Calu3 (cell line): Measurements from ENCODE around the gene MACROH2A1. TPM values are rescaled to one million over a fixed set of nuclear protein-coding genes. Genes with fewer than 3 reads are reported as not detected.

Experiments
- BruUV-seq: library from RNA; stranded (reverse); fragments of 400-500 nt; replicated peaks from 2 replicates; lab custom pipeline; 2021; lab: Mats Ljungman, UMichigan
- CTCF ChIA-PET: fragments of 300-600 bp; sonication (Branson Sonifier 250); formaldehyde crosslinking; loops from one replicate; lab custom pipeline; 2022; ENCODE audit warnings: antibody characterized with exemption; lab: Charles Lee
- DNase-seq: peaks from one replicate; pipeline ENCODE4 v3.0.0; 2022
- H3K27ac Mint-ChIP-seq: one replicate; pipeline ENCODE4 v1.8.0; 2022; ENCODE audit warnings: mixed read lengths; ENCODE audit not compliant: unreplicated experiment
- H3K27me3 Mint-ChIP-seq: one replicate; pipeline ENCODE4 v1.8.0; 2022; ENCODE audit warnings: mixed read lengths; ENCODE audit not compliant: unreplicated experiment
- H3K36me3 Mint-ChIP-seq: one replicate; pipeline ENCODE4 v1.8.0; 2022; ENCODE audit warnings: mild to moderate bottlenecking, moderate library complexity, mixed read lengths; ENCODE audit not compliant: insufficient read depth, unreplicated experiment
- H3K4me1 Mint-ChIP-seq: one replicate; pipeline ENCODE4 v1.8.0; 2022; ENCODE audit warnings: mild to moderate bottlenecking, low read depth, mixed read lengths; ENCODE audit not compliant: unreplicated experiment
- H3K4me3 Mint-ChIP-seq: one replicate; pipeline ENCODE4 v1.8.0; 2022; ENCODE audit warnings: mild to moderate bottlenecking, low read depth, moderate library complexity, mixed read lengths; ENCODE audit not compliant: unreplicated experiment
- H3K9me3 Mint-ChIP-seq: one replicate; pipeline ENCODE4 v1.8.0; 2022; ENCODE audit warnings: low read depth, mixed read lengths; ENCODE audit not compliant: unreplicated experiment
- CTCF ChIP-seq: fragments of 200-600 bp; IDR thresholded peaks from one replicate; pipeline ENCODE4 v1.8.0; 2022; ENCODE audit warnings: antibody characterized with exemption; ENCODE audit not compliant: unreplicated experiment
- intact Hi-C: fragments of 100-400 bp; cut with micrococcal nuclease; formaldehyde crosslinking; loops from one replicate; pipeline ENCODE4 v1.10.0; 2022; ENCODE audit not compliant: unreplicated experiment
- total RNA-seq: library from RNA; stranded (reverse); gene quantifications from 2 replicates; pipeline ENCODE4 v1.2.3, GENCODE V29; 2022

The MACROH2A1 gene
- total RNA-seq, 1 experiment from 2014 or later, result 368 TPM

GRCh38 chr5:135391869-135392255, 7.2 kb downstream of the MACROH2A1 start:
- H3K9me3 Mint-ChIP-seq, result no peaks in the 10 kb centered on the region
- no peak for DNase-seq
- CTCF ChIA-PET, result interaction anchor here (0.6 kb wide), 1 partner anchor 12 kb away, joined by 3 read pairs; no protein-coding TSS in a partner anchor
- TF ChIP-seq CTCF, result no peak
- H3K27me3 Mint-ChIP-seq, result no peaks in the 10 kb centered on the region
- H3K36me3 Mint-ChIP-seq, result peaks cover 33% of the 10 kb centered on the region
- H3K4me3 Mint-ChIP-seq, result no peak overlapping the region
- peaks cover 89% of the 10 kb centered on the region for H3K4me1 Mint-ChIP-seq
- intact Hi-C loops, result no loop called here
- H3K27ac Mint-ChIP-seq, result peak overlapping the region; percentile 72
- no TSS peak for BruUV-seq

GRCh38 chr5:135391116-135391868, 7.7 kb downstream of the MACROH2A1 start:
- no peak for DNase-seq
- Mint-ChIP-seq H3K36me3 (peaks cover 31% of the 10 kb centered on the region), H3K4me1 (peaks cover 89% of the 10 kb centered on the region), H3K27ac (peak overlapping the region; percentile 72), H3K4me3 (no peak overlapping the region), H3K9me3 (no peaks in the 10 kb centered on the region), H3K27me3 (no peaks in the 10 kb centered on the region)
- BruUV-seq, result no TSS peak
- no peak for TF ChIP-seq CTCF
- CTCF ChIA-PET, result interaction anchor here (0.6 kb wide), 1 partner anchor 11 kb away, joined by 3 read pairs; no protein-coding TSS in a partner anchor
- intact Hi-C loops, result no loop called here

- CTCF ChIA-PET, result no interaction called here
- H3K36me3 Mint-ChIP-seq, result peaks cover 40% of the 10 kb centered on the region
- no peak for TF ChIP-seq CTCF
- DNase-seq, result no peak
- no peaks in the 10 kb centered on the region for H3K9me3 Mint-ChIP-seq
- H3K27ac Mint-ChIP-seq, result no peak overlapping the region
- intact Hi-C loops, result no loop called here
- no TSS peak for BruUV-seq
- no peaks in the 10 kb centered on the region for H3K27me3 Mint-ChIP-seq
- peaks cover 66% of the 10 kb centered on the region for H3K4me1 Mint-ChIP-seq
- no peak overlapping the region for H3K4me3 Mint-ChIP-seq
Measured at GRCh38 chr5:135388860-135389435, 10.1 kb downstream of the MACROH2A1 start.

- no peak for DNase-seq
- Mint-ChIP-seq H3K27me3 (no peaks in the 10 kb centered on the region), H3K9me3 (no peaks in the 10 kb centered on the region), H3K27ac (peak overlapping the region; percentile 81), H3K4me3 (peak overlapping the region; percentile 18), H3K4me1 (peaks cover 52% of the 10 kb centered on the region), H3K36me3 (peaks cover 45% of the 10 kb centered on the region)
- intact Hi-C loops, result no loop called here
- CTCF ChIA-PET, result interaction anchor here (0.6 to 1.0 kb wide), 2 partner anchors 14 to 17 kb away, joined by 4 to 10 read pairs; no protein-coding TSS in a partner anchor
- no peak for TF ChIP-seq CTCF
- BruUV-seq, result TSS peak; percentile 3
Measured at GRCh38 chr5:135387629-135387960, 11.4 kb downstream of the MACROH2A1 start.
